Measurements from ENCODE around the gene KRTAP5-2.

- TF ChIP-seq CTCF (IDR thresholded peaks at IDR 0.05; ENCODE audit: low read length) (no peak), EZH2 (optimal IDR thresholded peaks at IDR 0.05; ENCODE audit: low read depth, low read length) (no peak), EZH2phosphoT487 (IDR thresholded peaks at IDR 0.05; ENCODE audit: low read length) (no peak)
Observed at GRCh38 chr11:1636291-1636950, 38.3 kb upstream of the KRTAP5-2 start.

All from MM.1S (cell line).